ENCODE measurements around the gene PDCD11. TPM values are rescaled to one million over a fixed set of nuclear protein-coding genes. Genes with fewer than 3 reads are reported as not detected.
"Not testable (repeated sequence)": the region's sequence is repeated elsewhere in the genome, so short reads cannot be mapped to it uniquely, and the experiment has no call there.

PDCD11 gene
- total RNA-seq, 1 donor: 35.0 TPM

- DNase-seq (ENCODE audit: low read depth in 2 of 3, low spot score in 2 of 3): peak; percentile 34 to 86 (median 66)
These were observed 20.2 kb downstream of the PDCD11 start for GRCh38 chr10:103416436-103417147.

GRCh38 chr10:103417148-103417469, 20.7 kb downstream of the PDCD11 start:
- DNase-seq (ENCODE audit: low read depth in 2 of 3, low spot score in 2 of 3): not testable (repeated sequence)

GRCh38 chr10:103417601-103418000, 21.2 kb downstream of the PDCD11 start:
- DNase-seq (ENCODE audit: low read depth in 2 of 3, low spot score in 2 of 3): no peak

- no peak for DNase-seq (ENCODE audit: low read depth in 2 of 3, low spot score in 2 of 3)
These were observed 22.7 kb downstream of the PDCD11 start for GRCh38 chr10:103419101-103419500.

GRCh38 chr10:103423748-103424147, 27.3 kb downstream of the PDCD11 start:
- no peak for DNase-seq (ENCODE audit: low read depth in 2 of 3, low spot score in 2 of 3)

- DNase-seq (ENCODE audit: low read depth in 2 of 3, low spot score in 2 of 3): no peak
These were observed 31.4 kb downstream of the PDCD11 start for GRCh38 chr10:103427866-103428265.

GRCh38 chr10:103428989-103429643, 32.7 kb downstream of the PDCD11 start:
- DNase-seq (ENCODE audit: low read depth in 2 of 3, low spot score in 2 of 3): no peak

- no peak for DNase-seq (ENCODE audit: low read depth in 2 of 3, low spot score in 2 of 3)
These were observed 33.2 kb downstream of the PDCD11 start for GRCh38 chr10:103429647-103430046.

- DNase-seq (ENCODE audit: low read depth in 2 of 3, low spot score in 2 of 3): no peak
These were observed 35.5 kb downstream of the PDCD11 start for GRCh38 chr10:103431902-103432301.

GRCh38 chr10:103433858-103434257, 37.4 kb downstream of the PDCD11 start:
- no peak for DNase-seq (ENCODE audit: low read depth in 2 of 3, low spot score in 2 of 3)

- no peak for DNase-seq (ENCODE audit: low read depth in 2 of 3, low spot score in 2 of 3)
These were observed 43.4 kb downstream of the PDCD11 start for GRCh38 chr10:103439776-103440175.

GRCh38 chr10:103440416-103440815, 44.0 kb downstream of the PDCD11 start:
- DNase-seq (ENCODE audit: low read depth in 2 of 3, low spot score in 2 of 3): no peak

- no peak for DNase-seq (ENCODE audit: low read depth in 2 of 3, low spot score in 2 of 3)
These were observed 44.8 kb downstream of the PDCD11 start for GRCh38 chr10:103441206-103441605.

- no peak for DNase-seq (ENCODE audit: low read depth in 2 of 3, low spot score in 2 of 3)
These were observed 45.2 kb downstream of the PDCD11 start for GRCh38 chr10:103441611-103442010.

GRCh38 chr10:103442031-103442461, 45.6 kb downstream of the PDCD11 start:
- DNase-seq (ENCODE audit: low read depth in 2 of 3, low spot score in 2 of 3): no peak

GRCh38 chr10:103443475-103444185, 47.2 kb downstream of the PDCD11 start:
- DNase-seq (ENCODE audit: low read depth in 2 of 3, low spot score in 2 of 3): no peak

- DNase-seq (ENCODE audit: low read depth in 2 of 3, low spot score in 2 of 3): no peak
These were observed 48.1 kb downstream of the PDCD11 start for GRCh38 chr10:103444478-103444877.

GRCh38 chr10:103445366-103445765, 48.9 kb downstream of the PDCD11 start:
- DNase-seq (ENCODE audit: low read depth in 2 of 3, low spot score in 2 of 3): no peak

GRCh38 chr10:103445767-103446567, 49.5 kb downstream of the PDCD11 start:
- no peak for DNase-seq (ENCODE audit: low read depth in 2 of 3, low spot score in 2 of 3)

GRCh38 chr10:103447187-103447586, 50.8 kb downstream of the PDCD11 start:
- no peak for DNase-seq (ENCODE audit: low read depth in 2 of 3, low spot score in 2 of 3)

- DNase-seq (ENCODE audit: low read depth in 2 of 3, low spot score in 2 of 3): no peak
These were observed 52.3 kb downstream of the PDCD11 start for GRCh38 chr10:103448746-103449145.
